Suprapubic skin (tissue), 4 donors: ENCODE data around the gene VPREB1. TPM values are rescaled to one million over a fixed set of nuclear protein-coding genes. Genes with fewer than 3 reads are reported as not detected.

Experiments
- DNase-seq, 2 donors: peaks; one replicate each; pipeline ENCODE4 v3.0.0-alpha.2; 2019; ENCODE audit warnings: low spot score in 2 of 2
- H3K27ac ChIP-seq: fragments of 200-600 bp; sonication (generic); one replicate; pipeline ENCODE4 v1.5.1; 2019
- H3K27me3 ChIP-seq: fragments of 200-600 bp; sonication (generic); one replicate; pipeline ENCODE4 v1.5.1; 2019
- H3K36me3 ChIP-seq: fragments of 200-600 bp; sonication (generic); one replicate; pipeline ENCODE4 v1.5.1; 2019
- H3K4me1 ChIP-seq: fragments of 200-600 bp; sonication (generic); one replicate; pipeline ENCODE4 v1.5.1; 2019
- H3K4me3 ChIP-seq: fragments of 200-600 bp; sonication (generic); one replicate; pipeline ENCODE4 v1.5.1; 2019; ENCODE audit warnings: mild to moderate bottlenecking
- H3K9me3 ChIP-seq: fragments of 200-600 bp; sonication (generic); one replicate; pipeline ENCODE4 v1.5.1; 2019
- CTCF ChIP-seq, 2 donors: fragments of 200-600 bp in 1 of 2; fragments of 450-650 bp in 1 of 2; sonication (generic) in 1 of 2; IDR thresholded peaks; one replicate each; pipeline ENCODE4 v1.5.1; 2016 to 2019; ENCODE audit warnings: antibody characterized with exemption in 2 of 2, mild to moderate bottlenecking in 1 of 2, moderate library complexity in 1 of 2
- EP300 ChIP-seq: sonication (generic); formaldehyde crosslinking; IDR thresholded peaks from one replicate; pipeline ENCODE4 v1.6.1; 2017; ENCODE audit warnings: antibody characterized with exemption
- POLR2A ChIP-seq, 2 donors: fragments of 450-650 bp; IDR thresholded peaks; one replicate each; pipeline ENCODE4 v1.6.1; 2017; ENCODE audit warnings: antibody characterized with exemption in 2 of 2, mild to moderate bottlenecking in 2 of 2, moderate library complexity in 2 of 2
- POLR2AphosphoS5 ChIP-seq, 3 donors: sonication (generic); formaldehyde crosslinking; IDR thresholded peaks; one replicate each; pipeline ENCODE4 v1.6.1; 2017; ENCODE audit warnings: antibody characterized with exemption in 3 of 3
- WGBS: methylation state at CpG from one replicate; pipeline ENCODE4 v1.1.5; 2018; 5-methylcytosine and 5-hydroxymethylcytosine counted together
- total RNA-seq, 4 donors: library from RNA; depleted of rRNA; stranded (reverse); fragments of >200 nt; gene quantifications; one replicate each; pipeline ENCODE4 v1.1.0, GENCODE V29; 2016

VPREB1 gene
- total RNA-seq, 4 donors from 2014 or later: not detected

GRCh38 chr22:22226448-22227187 lies 18.0 kb upstream of the VPREB1 start:
- 78% methylated on average over 6 of the region's 6 CpGs for WGBS
- Histone ChIP-seq H3K27ac (no peak overlapping the region), H3K4me3 (no peak overlapping the region), H3K36me3 (no peaks in the 10 kb centered on the region), H3K27me3 (peaks cover 15% of the 10 kb centered on the region), H3K9me3 (no peaks in the 10 kb centered on the region), H3K4me1 (no peaks in the 10 kb centered on the region)
- TF ChIP-seq POLR2A (IDR thresholded peaks at IDR 0.05) (no peak), CTCF (IDR thresholded peaks at IDR 0.05) (no peak), POLR2AphosphoS5 (IDR thresholded peaks at IDR 0.05) (no peak), EP300 (no peak)
- no peak for DNase-seq

- H3K36me3 ChIP-seq: no peaks in the 10 kb centered on the region
- H3K4me1 ChIP-seq: no peaks in the 10 kb centered on the region
- TF ChIP-seq EP300 (no peak), POLR2A (IDR thresholded peaks at IDR 0.05) (no peak), POLR2AphosphoS5 (IDR thresholded peaks at IDR 0.05) (no peak), CTCF (IDR thresholded peaks at IDR 0.05) (no peak)
- no peak for DNase-seq
- no peak overlapping the region for H3K4me3 ChIP-seq
- H3K27ac ChIP-seq: no peak overlapping the region
- WGBS: 65% methylated on average over 6 of the region's 6 CpGs
- no peaks in the 10 kb centered on the region for H3K9me3 ChIP-seq
- peaks cover 15% of the 10 kb centered on the region for H3K27me3 ChIP-seq
Measured at GRCh38 chr22:22228421-22228820, 16.2 kb upstream of the VPREB1 start.

- 87% methylated on average over 8 of the region's 8 CpGs for WGBS
- Histone ChIP-seq H3K9me3 (no peaks in the 10 kb centered on the region), H3K36me3 (no peaks in the 10 kb centered on the region), H3K27ac (no peak overlapping the region), H3K27me3 (peaks cover 15% of the 10 kb centered on the region), H3K4me3 (no peak overlapping the region), H3K4me1 (no peaks in the 10 kb centered on the region)
- TF ChIP-seq POLR2A (IDR thresholded peaks at IDR 0.05) (no peak), EP300 (no peak), CTCF (IDR thresholded peaks at IDR 0.05) (no peak), POLR2AphosphoS5 (IDR thresholded peaks at IDR 0.05) (no peak)
- DNase-seq: no peak
Measured at GRCh38 chr22:22228921-22229320, 15.7 kb upstream of the VPREB1 start.

GRCh38 chr22:22229683-22230420 lies 14.7 kb upstream of the VPREB1 start:
- no peaks in the 10 kb centered on the region for H3K9me3 ChIP-seq
- 72% methylated on average over 6 of the region's 6 CpGs for WGBS
- H3K4me3 ChIP-seq: no peak overlapping the region
- H3K27ac ChIP-seq: no peak overlapping the region
- no peak for TF ChIP-seq CTCF (IDR thresholded peaks at IDR 0.05)
- TF ChIP-seq POLR2A (IDR thresholded peaks at IDR 0.05): no peak
- TF ChIP-seq POLR2AphosphoS5 (IDR thresholded peaks at IDR 0.05): no peak
- TF ChIP-seq EP300: no peak
- H3K27me3 ChIP-seq: peaks cover 15% of the 10 kb centered on the region
- no peaks in the 10 kb centered on the region for H3K36me3 ChIP-seq
- no peaks in the 10 kb centered on the region for H3K4me1 ChIP-seq
- DNase-seq: no peak

- DNase-seq: no peak
Measured at GRCh38 chr22:22230438-22230837, 14.1 kb upstream of the VPREB1 start.

More at GRCh38 chr22:22230438-22230837, 14.1 kb upstream of the VPREB1 start:
- Histone ChIP-seq H3K4me1 (no peaks in the 10 kb centered on the region), H3K4me3 (no peak overlapping the region), H3K27me3 (peaks cover 15% of the 10 kb centered on the region), H3K36me3 (no peaks in the 10 kb centered on the region), H3K9me3 (no peaks in the 10 kb centered on the region), H3K27ac (no peak overlapping the region)
- 87% methylated on average over 6 of the region's 9 CpGs for WGBS
- TF ChIP-seq POLR2AphosphoS5 (IDR thresholded peaks at IDR 0.05) (no peak), POLR2A (IDR thresholded peaks at IDR 0.05) (no peak), CTCF (IDR thresholded peaks at IDR 0.05) (no peak), EP300 (no peak)
